ENCODE measurements around the gene CHGA. TPM values are rescaled to one million over a fixed set of nuclear protein-coding genes. Genes with fewer than 3 reads are reported as not detected.

Gene CHGA
- total and polyA plus RNA-seq, 2 of the 13 experiments (the other 11 are each of a cell fraction or from before 2014, with no cell fraction given) = not detected

- H3K79me2 ChIP-seq (ENCODE audit: insufficient read depth, low read length) = no peaks in the 10 kb centered on the region
- ATAC-seq (no peak), DNase-seq (ENCODE audit: low spot score) (no peak), FAIRE-seq (no peak)
- H2AFZ ChIP-seq (ENCODE audit: low read length) = no peak overlapping the region
- no peak overlapping the region for H3K4me3 ChIP-seq (replicated peaks in 1 of 3; ENCODE audit: insufficient read depth in 1 of 3, low read depth in 2 of 3, low read length in 3 of 3)
- intact Hi-C loops (cut with micrococcal nuclease; ENCODE audit: unreplicated experiment) (no loop called here), in situ Hi-C loops (cut with HindIII; ENCODE audit: extremely low pct_ligation_motif_present, low pct_unique_long_range_greater_than_20kb) (no loop called here)
- POLR2A ChIA-PET = no interaction called here
- H3K9ac ChIP-seq (ENCODE audit: insufficient read depth, low read depth, low read length) = no peak overlapping the region
- H3K27me3 ChIP-seq (ENCODE audit: control insufficient read depth in 1 of 2, insufficient read depth in 2 of 2, low read length in 2 of 2) = no peaks in the 10 kb centered on the region; a peak in 2 of 5 replicates
- H3K9me3 ChIP-seq (ENCODE audit: low read length) = no peaks in the 10 kb centered on the region
- H3K27ac ChIP-seq (ENCODE audit: extremely low read length, insufficient read depth, low read length) = no peak overlapping the region
- H3K36me3 ChIP-seq (replicated peaks in 1 of 2; ENCODE audit: control insufficient read depth in 1 of 2, insufficient read depth in 2 of 2, low read length in 2 of 2) = no peaks in the 10 kb centered on the region
- CTCF ChIA-PET (ENCODE audit: low intra/inter-chr PET ratio, low total read pairs) = no interaction called here
- H3K4me1 ChIP-seq (ENCODE audit: insufficient read depth, low read length) = no peaks in the 10 kb centered on the region
- H3K4me2 ChIP-seq (ENCODE audit: low read depth, low read length) = no peak overlapping the region
- BruUV-seq (replicated peaks) = no TSS peak
- WGBS (ENCODE audit: low lambda C conversion rate) = 39% methylated on average over 11 of the region's 14 CpGs
- H4K20me1 ChIP-seq (ENCODE audit: insufficient read depth, low read length) = 0 out of 2 replicates have a peak, but pooled peaks cover 4% of the 10 kb centered on the region
- no peak for TF ChIP-seq JARID2 (CRISPR knock-in tag; IDR thresholded peaks at IDR 0.05; ENCODE audit: insufficient replicate concordance)
- no peak for TF ChIP-seq NONO (IDR thresholded peaks at IDR 0.05)
- TF ChIP-seq NONO (CRISPR knock-in tag; conservative IDR thresholded peaks at IDR 0.05) = no peak
- TF ChIP-seq SMYD3 (CRISPR knock-in tag; IDR thresholded peaks at IDR 0.05) = no peak
- TF ChIP-seq SOX13 (IDR thresholded peaks at IDR 0.05) = no peak
- TF ChIP-seq SOX13 (CRISPR knock-in tag; conservative IDR thresholded peaks at IDR 0.05 in 1 of 2, IDR thresholded peaks at IDR 0.05 in 1 of 2) = no peak
- no peak for TF ChIP-seq PRDM15 (CRISPR knock-in tag; IDR thresholded peaks at IDR 0.05)
- no peak for TF ChIP-seq ETV5 (CRISPR knock-in tag; IDR thresholded peaks at IDR 0.05; ENCODE audit: borderline replicate concordance)
- TF ChIP-seq ARNT (IDR thresholded peaks at IDR 0.05) = no peak
- no peak for TF ChIP-seq SMC3 (IDR thresholded peaks at IDR 0.05; ENCODE audit: low read length)
- no peak for TF ChIP-seq ZFP62 (CRISPR knock-in tag; IDR thresholded peaks at IDR 0.05)
- no peak for TF ChIP-seq HOXA9 (CRISPR knock-in tag; IDR thresholded peaks at IDR 0.05; ENCODE audit: borderline replicate concordance)
- TF ChIP-seq NFYC (CRISPR knock-in tag; IDR thresholded peaks at IDR 0.05) = no peak
- TF ChIP-seq KLF9 (CRISPR knock-in tag; IDR thresholded peaks at IDR 0.05; ENCODE audit: low read depth) = no peak
- no peak for TF ChIP-seq THAP7 (CRISPR knock-in tag; IDR thresholded peaks at IDR 0.05)
- TF ChIP-seq ZNF773 (CRISPR knock-in tag; IDR thresholded peaks at IDR 0.05; ENCODE audit: borderline replicate concordance) = no peak
- TF ChIP-seq GLI4 (CRISPR knock-in tag; IDR thresholded peaks at IDR 0.05; ENCODE audit: borderline replicate concordance) = no peak
- TF ChIP-seq HMG20B (CRISPR knock-in tag; conservative IDR thresholded peaks at IDR 0.05) = no peak
- no peak for TF ChIP-seq ZNF704 (CRISPR knock-in tag; IDR thresholded peaks at IDR 0.05; ENCODE audit: borderline replicate concordance)
Measured at GRCh38 chr14:92927349-92928257, 4.7 kb downstream of the CHGA start.
